Muscle layer of duodenum (tissue), 2 donors: ENCODE measurements around the gene TEKT3.

Experiments
- H3K27ac ChIP-seq: one replicate; pipeline ENCODE4 v1.7.0; 2013; ENCODE audit warnings: mild to moderate bottlenecking, low read length
- H3K27me3 ChIP-seq: one replicate; pipeline ENCODE4 v1.7.0; 2013; ENCODE audit warnings: low read depth, mild to moderate bottlenecking, control low read depth, low read length
- H3K36me3 ChIP-seq, 2 donors: one replicate each; pipeline ENCODE4 v1.7.0; 2013; ENCODE audit warnings: low read length in 2 of 2, control low read depth in 1 of 2, mild to moderate bottlenecking in 1 of 2; ENCODE audit not compliant: insufficient read depth in 2 of 2, control insufficient read depth in 1 of 2
- H3K4me1 ChIP-seq, 2 donors: one replicate each; pipeline ENCODE4 v1.7.0; 2013; ENCODE audit warnings: low read length in 2 of 2, mild to moderate bottlenecking in 2 of 2, control low read depth in 1 of 2, moderate library complexity in 1 of 2; ENCODE audit not compliant: insufficient read depth in 2 of 2, control insufficient read depth in 1 of 2
- H3K4me3 ChIP-seq, 2 donors: one replicate each; pipeline ENCODE4 v1.7.0; 2013; ENCODE audit warnings: low read length in 2 of 2, low read depth in 1 of 2, mild to moderate bottlenecking in 1 of 2
- H3K9me3 ChIP-seq, 2 donors: one replicate each; pipeline ENCODE4 v1.7.0; 2013; ENCODE audit warnings: low read length in 2 of 2, control low read depth in 1 of 2, mild to moderate bottlenecking in 1 of 2; ENCODE audit not compliant: control insufficient read depth in 1 of 2
- donor health status: healthy.

TEKT3 gene

GRCh38 chr17:15377200-15377599 lies 35.8 kb upstream of the TEKT3 start:
- Histone ChIP-seq H3K4me3 (no peak overlapping the region), H3K36me3 (no peaks in the 10 kb centered on the region), H3K27ac (no peak overlapping the region), H3K9me3 (no peaks in the 10 kb centered on the region), H3K27me3 (no peaks in the 10 kb centered on the region), H3K4me1 (peaks cover 0 to 4% of the 10 kb centered on the region in 2 donors)

- Histone ChIP-seq H3K9me3 (no peaks in the 10 kb centered on the region), H3K4me1 (no peaks in the 10 kb centered on the region), H3K36me3 (no peaks in the 10 kb centered on the region), H3K4me3 (no peak overlapping the region), H3K27ac (no peak overlapping the region), H3K27me3 (no peaks in the 10 kb centered on the region)
These were observed 30.2 kb upstream of the TEKT3 start for GRCh38 chr17:15371376-15372130.

- no peaks in the 10 kb centered on the region for H3K4me1 ChIP-seq
- H3K9me3 ChIP-seq, result no peaks in the 10 kb centered on the region
- no peak overlapping the region for H3K4me3 ChIP-seq
- H3K27me3 ChIP-seq, result no peaks in the 10 kb centered on the region
- H3K27ac ChIP-seq, result no peak overlapping the region
- no peaks in the 10 kb centered on the region for H3K36me3 ChIP-seq
These were observed 27.2 kb upstream of the TEKT3 start for GRCh38 chr17:15368600-15368999.

GRCh38 chr17:15366026-15366425 lies 24.6 kb upstream of the TEKT3 start:
- Histone ChIP-seq H3K9me3 (no peaks in the 10 kb centered on the region), H3K27ac (no peak overlapping the region), H3K4me1 (no peaks in the 10 kb centered on the region), H3K27me3 (no peaks in the 10 kb centered on the region), H3K36me3 (no peaks in the 10 kb centered on the region), H3K4me3 (no peak overlapping the region)

GRCh38 chr17:15364615-15365014 lies 23.2 kb upstream of the TEKT3 start:
- Histone ChIP-seq H3K4me3 (no peak overlapping the region), H3K36me3 (no peaks in the 10 kb centered on the region), H3K9me3 (no peaks in the 10 kb centered on the region), H3K4me1 (no peaks in the 10 kb centered on the region), H3K27ac (no peak overlapping the region), H3K27me3 (no peaks in the 10 kb centered on the region)

- Histone ChIP-seq H3K4me1 (no peaks in the 10 kb centered on the region), H3K4me3 (no peak overlapping the region), H3K27ac (no peak overlapping the region), H3K36me3 (no peaks in the 10 kb centered on the region), H3K27me3 (no peaks in the 10 kb centered on the region), H3K9me3 (no peaks in the 10 kb centered on the region)
These were observed 22.3 kb upstream of the TEKT3 start for GRCh38 chr17:15363702-15364101.

GRCh38 chr17:15361592-15361991 lies 20.2 kb upstream of the TEKT3 start:
- Histone ChIP-seq H3K27me3 (no peaks in the 10 kb centered on the region), H3K27ac (no peak overlapping the region), H3K4me3 (no peak overlapping the region), H3K9me3 (no peaks in the 10 kb centered on the region), H3K4me1 (no peaks in the 10 kb centered on the region), H3K36me3 (no peaks in the 10 kb centered on the region)

GRCh38 chr17:15361151-15361550 lies 19.8 kb upstream of the TEKT3 start:
- Histone ChIP-seq H3K27ac (no peak overlapping the region), H3K4me3 (no peak overlapping the region), H3K36me3 (no peaks in the 10 kb centered on the region), H3K9me3 (no peaks in the 10 kb centered on the region), H3K4me1 (no peaks in the 10 kb centered on the region), H3K27me3 (no peaks in the 10 kb centered on the region)

- Histone ChIP-seq H3K4me3 (no peak overlapping the region), H3K36me3 (no peaks in the 10 kb centered on the region), H3K27ac (no peak overlapping the region), H3K4me1 (peaks cover 7 to 14% of the 10 kb centered on the region in 2 donors), H3K9me3 (no peaks in the 10 kb centered on the region), H3K27me3 (no peaks in the 10 kb centered on the region)
These were observed 12.9 kb upstream of the TEKT3 start for GRCh38 chr17:15354256-15354655.

GRCh38 chr17:15351925-15352324 lies 10.5 kb upstream of the TEKT3 start:
- H3K9me3 ChIP-seq, result no peaks in the 10 kb centered on the region
- no peaks in the 10 kb centered on the region for H3K27me3 ChIP-seq
- peaks cover 7 to 14% of the 10 kb centered on the region in 2 donors for H3K4me1 ChIP-seq
- no peak overlapping the region for H3K4me3 ChIP-seq
- no peaks in the 10 kb centered on the region for H3K36me3 ChIP-seq
- peak overlapping the region; percentile 71 for H3K27ac ChIP-seq

GRCh38 chr17:15351478-15351840 lies 10.1 kb upstream of the TEKT3 start:
- Histone ChIP-seq H3K9me3 (no peaks in the 10 kb centered on the region), H3K27ac (peak overlapping the region; percentile 71), H3K36me3 (no peaks in the 10 kb centered on the region), H3K4me1 (peaks cover 7 to 14% of the 10 kb centered on the region in 2 donors), H3K4me3 (peak overlapping the region in 1 of 2 donors; percentile 30), H3K27me3 (no peaks in the 10 kb centered on the region)
